Stimulated activated CD8-positive, alpha-beta memory T cell treated with anti-CD3 and anti-CD28 coated beads, Interleukin-7, amount 100 ng/mL, for 48 hours (primary cell): Measurements from ENCODE around the gene CRELD1.

Source experiments
- DNase-seq, 2 donors: peaks; one replicate each; pipeline ENCODE4 v3.0.0-alpha.2; 2020; ENCODE audit warnings: low read depth in 1 of 2; ENCODE audit errors: extremely low read depth in 1 of 2

Gene CRELD1

GRCh38 chr3:9951962-9952805 is 18.6 kb downstream of the CRELD1 start, which contains the start of gene PRRT3:
PRRT3 (minus strand) TSS chr3:9952408; CDS start chr3:9950115, 2,293 bp downstream.
- DNase-seq: peak in 1 of 2 donors; percentile 52

- no peak for DNase-seq
Measured at GRCh38 chr3:9955067-9955502, 21.5 kb downstream of the CRELD1 start.

- no peak for DNase-seq
Measured at GRCh38 chr3:9955611-9956352, 22.1 kb downstream of the CRELD1 start.

- DNase-seq: no peak
Measured at GRCh38 chr3:9957214-9957613, 23.6 kb downstream of the CRELD1 start.

GRCh38 chr3:9965200-9965875 is 31.7 kb downstream of the CRELD1 start:
- no peak for DNase-seq

GRCh38 chr3:9966841-9967240 is 33.2 kb downstream of the CRELD1 start:
- no peak for DNase-seq

GRCh38 chr3:9969632-9970019 is 36.0 kb downstream of the CRELD1 start:
- no peak for DNase-seq

GRCh38 chr3:9970020-9970652 is 36.5 kb downstream of the CRELD1 start:
- no peak for DNase-seq

- peak; percentile 7 to 52 for DNase-seq
Measured at GRCh38 chr3:9976721-9977709, 43.4 kb downstream of the CRELD1 start.

- DNase-seq: no peak
Measured at GRCh38 chr3:9978710-9979305, 45.2 kb downstream of the CRELD1 start.

- no peak for DNase-seq
Measured at GRCh38 chr3:9980251-9980650, 46.6 kb downstream of the CRELD1 start.

- DNase-seq: no peak
Measured at GRCh38 chr3:9986230-9986725, 52.6 kb downstream of the CRELD1 start.

- no peak for DNase-seq
Measured at GRCh38 chr3:9994086-9994844, 60.6 kb downstream of the CRELD1 start.
